OCI-LY3 (cell line): ENCODE measurements around the gene SCGB2A2.

Experiments used
- H2AFZ ChIP-seq: fragments of 200-600, 300-600 bp; shearing (Covaris generic); 2 replicates; pipeline ENCODE4 v1.6.0; 2014; ENCODE audit warnings: antibody characterized with exemption, low read depth, low read length
- H3K27ac ChIP-seq: fragments of 200-600, 300-600 bp; sonication (generic); 2 replicates; pipeline ENCODE4 v1.5.1; 2014; ENCODE audit warnings: mild to moderate bottlenecking, low read length, moderate library complexity, mixed read lengths
- H3K27me3 ChIP-seq: fragments of 200-600, 300-600 bp; sonication (generic); 2 replicates; pipeline ENCODE4 v1.6.1; 2014; ENCODE audit warnings: low read depth, low read length, mixed read lengths
- H3K36me3 ChIP-seq: fragments of 200-600, 300-600 bp; sonication (generic); replicated peaks from 2 replicates; pipeline ENCODE3; 2014; ENCODE audit warnings: low read depth, low read length, mixed read lengths
- H3K4me1 ChIP-seq: fragments of 300-600, 200-600 bp; sonication (generic); 2 replicates; pipeline ENCODE4 v1.6.1; 2014; ENCODE audit warnings: low read length, mixed read lengths
- H3K4me2 ChIP-seq: fragments of 200-600, 300-600 bp; sonication (generic); 2 replicates; pipeline ENCODE4 v1.6.1; 2014; ENCODE audit warnings: low read length, mixed read lengths
- H3K4me3 ChIP-seq: fragments of 300-600, 200-600 bp; sonication (generic); 2 replicates; pipeline ENCODE4 v1.5.1; 2014; ENCODE audit warnings: antibody characterized with exemption, mild to moderate bottlenecking, low read length, moderate library complexity
- H3K79me2 ChIP-seq: fragments of 300-600, 200-600 bp; shearing (Covaris generic); 2 replicates; pipeline ENCODE4 v1.6.1; 2014; ENCODE audit warnings: mild to moderate bottlenecking, low read length, mixed read lengths
- H3K9ac ChIP-seq: fragments of 300-600, 200-600 bp; shearing (Covaris generic); 2 replicates; pipeline ENCODE4 v1.6.0; 2014; ENCODE audit warnings: mild to moderate bottlenecking, low read length, moderate library complexity
- H3K9me3 ChIP-seq: fragments of 200-600, 300-600 bp; shearing (Covaris generic); 2 replicates; pipeline ENCODE4 v1.6.1; 2014; ENCODE audit warnings: low read length, mixed read lengths; ENCODE audit not compliant: insufficient read depth
- H4K20me1 ChIP-seq: fragments of 200-600, 300-600 bp; sonication (generic); 2 replicates; pipeline ENCODE4 v1.6.1; 2016; ENCODE audit warnings: low read length, mixed read lengths; ENCODE audit not compliant: insufficient read depth
- CTCF ChIP-seq: fragments of 200-600, 300-600 bp; sonication (generic); IDR thresholded peaks from 2 replicates; pipeline ENCODE4 v1.5.1; 2014; ENCODE audit warnings: antibody characterized with exemption, low read length, low read depth
- EZH2phosphoT487 ChIP-seq: fragments of 200-600 bp; shearing (Covaris generic); IDR thresholded peaks from 2 replicates; pipeline ENCODE4 v1.6.1; 2018; ENCODE audit warnings: antibody characterized with exemption, mixed run types, low read depth

Gene SCGB2A2

DNA sequence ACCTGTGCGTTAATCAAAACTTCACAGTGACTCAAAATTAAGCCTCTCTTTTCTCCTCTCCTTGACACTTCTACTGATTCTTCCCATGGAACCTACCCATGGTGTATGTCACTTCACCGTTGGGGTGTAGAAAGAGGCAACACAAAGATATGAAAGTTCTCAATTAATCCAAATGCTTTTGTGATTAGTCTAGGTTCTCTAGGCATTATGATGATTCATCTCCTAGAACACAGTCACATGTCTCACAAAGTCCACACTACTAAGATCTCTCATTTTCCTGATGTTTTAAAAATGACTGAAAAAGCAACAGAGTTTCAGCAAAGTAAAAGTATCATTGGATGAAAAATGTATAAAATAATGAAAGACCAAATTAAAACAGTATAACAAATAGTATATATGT is 13.7 kb upstream of the SCGB2A2 start:
- Histone ChIP-seq H3K27me3 (peaks cover 35% of the 10 kb centered on the region), H4K20me1 (no peaks in the 10 kb centered on the region), H3K27ac (no peak overlapping the region), H3K4me3 (no peak overlapping the region), H3K4me1 (no peaks in the 10 kb centered on the region), H2AFZ (no peak overlapping the region), H3K79me2 (no peaks in the 10 kb centered on the region), H3K9me3 (peaks cover 18% of the 10 kb centered on the region; the same call in 1 of the 2 replicates), H3K4me2 (no peak overlapping the region), H3K36me3 (no peaks in the 10 kb centered on the region), H3K9ac (no peak overlapping the region)
- TF ChIP-seq EZH2phosphoT487 (no peak), CTCF (no peak)

DNA sequence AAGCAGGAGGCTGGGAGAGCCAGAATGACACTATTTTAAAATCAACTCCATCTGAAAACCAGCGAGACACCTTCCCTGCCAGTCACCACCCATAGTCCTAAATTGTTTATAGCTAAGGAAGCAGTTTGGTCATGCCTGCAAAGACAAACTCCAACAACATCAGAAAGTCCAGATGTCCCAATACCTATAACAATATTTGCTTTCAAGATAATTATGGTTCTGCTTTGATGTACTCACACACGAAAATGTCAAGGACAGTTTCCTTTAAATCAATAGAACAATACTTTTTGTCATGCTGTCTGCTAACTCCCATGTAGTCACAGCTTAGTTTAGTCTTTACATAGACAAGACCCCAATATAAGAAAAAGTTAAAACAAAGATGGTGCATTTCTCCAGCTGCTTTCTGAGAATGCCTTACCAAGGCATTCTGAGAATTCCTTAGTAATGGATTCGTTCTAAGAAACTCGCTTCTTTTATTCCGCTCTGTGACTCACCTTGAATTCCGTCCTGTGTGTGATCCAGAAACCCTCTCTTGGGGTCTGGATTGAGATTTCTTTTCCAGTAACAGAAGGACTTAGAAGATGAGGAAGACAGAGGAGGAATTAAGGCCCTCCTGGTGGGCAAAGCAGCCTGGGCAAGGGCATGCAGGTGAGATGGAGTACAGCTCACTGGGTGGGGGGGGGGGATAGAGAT is 9.6 kb upstream of the SCGB2A2 start:
- Histone ChIP-seq H3K4me2 (no peak overlapping the region), H3K4me3 (no peak overlapping the region), H4K20me1 (no peaks in the 10 kb centered on the region), H2AFZ (no peak overlapping the region), H3K79me2 (no peaks in the 10 kb centered on the region), H3K27ac (no peak overlapping the region), H3K9me3 (no peaks in the 10 kb centered on the region), H3K36me3 (no peaks in the 10 kb centered on the region), H3K4me1 (no peaks in the 10 kb centered on the region), H3K9ac (no peak overlapping the region), H3K27me3 (peaks cover 62% of the 10 kb centered on the region)
- TF ChIP-seq CTCF (no peak), EZH2phosphoT487 (no peak)

GRCh38 chr11:62264004-62264403 is 6.0 kb upstream of the SCGB2A2 start:
- H3K36me3 ChIP-seq = no peaks in the 10 kb centered on the region
- H3K4me1 ChIP-seq = no peaks in the 10 kb centered on the region
- H3K4me2 ChIP-seq = no peak overlapping the region
- no peaks in the 10 kb centered on the region for H4K20me1 ChIP-seq
- no peak overlapping the region for H3K27ac ChIP-seq
- H3K9ac ChIP-seq = no peak overlapping the region
- H3K4me3 ChIP-seq = no peak overlapping the region
- H3K79me2 ChIP-seq = no peaks in the 10 kb centered on the region
- H2AFZ ChIP-seq = no peak overlapping the region
- TF ChIP-seq EZH2phosphoT487 (no peak), CTCF (no peak)
- peaks cover 47% of the 10 kb centered on the region for H3K27me3 ChIP-seq
- H3K9me3 ChIP-seq = no peaks in the 10 kb centered on the region

DNA sequence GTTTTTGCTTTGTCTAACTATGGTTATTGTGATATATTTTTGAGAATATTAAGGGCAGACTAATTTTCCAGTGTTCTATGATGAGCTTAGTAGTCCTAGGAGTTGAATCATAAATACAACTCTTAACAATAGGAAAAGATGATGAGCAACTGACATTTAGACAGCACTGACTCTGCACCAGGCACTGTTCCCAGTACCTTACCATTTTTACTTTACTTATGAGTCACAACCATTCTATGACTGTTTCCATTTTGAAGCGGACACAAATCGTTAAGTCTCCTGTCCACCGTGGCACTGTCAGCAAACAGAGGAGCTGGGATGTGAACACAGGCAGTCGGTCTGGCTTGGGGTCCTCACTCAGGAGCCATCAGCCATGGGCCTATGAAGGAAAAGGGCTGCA is 3.4 kb upstream of the SCGB2A2 start:
- Histone ChIP-seq H3K27me3 (peaks cover 43% of the 10 kb centered on the region), H3K9ac (no peak overlapping the region), H3K36me3 (no peaks in the 10 kb centered on the region), H3K9me3 (no peaks in the 10 kb centered on the region), H2AFZ (no peak overlapping the region), H3K79me2 (no peaks in the 10 kb centered on the region), H4K20me1 (no peaks in the 10 kb centered on the region), H3K4me2 (no peak overlapping the region), H3K4me1 (no peaks in the 10 kb centered on the region), H3K27ac (no peak overlapping the region), H3K4me3 (no peak overlapping the region)
- TF ChIP-seq EZH2phosphoT487 (no peak), CTCF (no peak)
